HepG2 (cell line): ENCODE results near the gene ZNF772. TPM values are rescaled to one million over a fixed set of nuclear protein-coding genes. Genes with fewer than 3 reads are reported as not detected.

Source experiments
- ATAC-seq: fragments of 200-7000 bp; cut with Tn5 transposase; 3 replicates; pipeline ENCODE4 v1.9.1; 2020; ENCODE audit warnings: mild to moderate bottlenecking, moderate library complexity
- BruUV-seq: library from RNA; stranded (reverse); fragments of 400-500 nt; replicated peaks from 2 replicates; lab custom pipeline; 2021; lab: Mats Ljungman, UMichigan
- CTCF ChIA-PET: fragments of 300-600 bp; formaldehyde crosslinking; extraction: SDS; loops from one replicate; lab custom pipeline; 2021; ENCODE audit warnings: low total read pairs, inconsistent platforms, low intra/inter-chr PET ratio; lab: Yijun Ruan, JAX
- POLR2A ChIA-PET: fragments of 350-600 bp; sonication (Branson Sonifier 250); formaldehyde crosslinking; loops from one replicate; lab custom pipeline; 2020; ENCODE audit warnings: antibody characterized with exemption, inconsistent platforms; lab: Yijun Ruan, JAX
- DNase-seq: peaks from one replicate; pipeline ENCODE4 v3.0.0-alpha.2; 2015; ENCODE audit warnings: low spot score
- FAIRE-seq: peaks from 3 replicates; lab custom pipeline; 2011; peaks lifted over from hg19 to GRCh38; lab: Jason Lieb, UNC
- H2AFZ ChIP-seq: one replicate; pipeline ENCODE4 v1.6.1; 2011; ENCODE audit warnings: low read length, inconsistent platforms
- H3K27ac ChIP-seq: fragments of 300-600 bp; 3 replicates; pipeline ENCODE4 v1.8.0; 2011; ENCODE audit warnings: mixed run types, mild to moderate bottlenecking, mixed read lengths, low read length, inconsistent platforms; ENCODE audit not compliant: insufficient read depth; ENCODE audit errors: extremely low read length
- H3K27me3 ChIP-seq, 2 experiments: fragments of 200-600 bp in 1 of 2; 2 replicates in 1 of 2; 3 replicates in 1 of 2; pipeline versions ENCODE4 v1.6.0 to v1.8.0; 2011; ENCODE audit warnings: low read length in 2 of 2, mild to moderate bottlenecking in 2 of 2, moderate library complexity in 2 of 2, inconsistent platforms in 1 of 2; ENCODE audit not compliant: insufficient read depth in 2 of 2, control insufficient read depth in 1 of 2
- H3K36me3 ChIP-seq, 2 experiments: fragments of 200-600 bp in 1 of 2; replicated peaks in 1 of 2; 2 replicates in 1 of 2; 3 replicates in 1 of 2; pipeline versions ENCODE4 v1.5.1 to v1.8.0; 2011; ENCODE audit warnings: low read length in 2 of 2, inconsistent platforms in 1 of 2; ENCODE audit not compliant: insufficient read depth in 2 of 2, control insufficient read depth in 1 of 2
- H3K4me1 ChIP-seq: 2 replicates; pipeline ENCODE4 v1.5.1; 2012; ENCODE audit warnings: low read length, inconsistent platforms; ENCODE audit not compliant: insufficient read depth
- H3K4me2 ChIP-seq: 2 replicates; pipeline ENCODE4 v1.6.0; 2011; ENCODE audit warnings: low read depth, low read length, inconsistent platforms
- H3K4me3 ChIP-seq, 3 experiments: fragments of 200-600 bp in 1 of 3; sonication (generic), shearing (Covaris generic) in 1 of 3; replicated peaks in 1 of 3; 2 replicates each; pipeline ENCODE4 v1.5.1; 2011 to 2016; ENCODE audit warnings: low read length in 3 of 3, inconsistent platforms in 2 of 3, low read depth in 2 of 3, mild to moderate bottlenecking in 2 of 3, control low read depth in 1 of 3, mixed read lengths in 1 of 3; ENCODE audit not compliant: insufficient read depth in 1 of 3
- H3K79me2 ChIP-seq: one replicate; pipeline ENCODE4 v1.6.1; 2011; ENCODE audit warnings: low read length, inconsistent platforms; ENCODE audit not compliant: insufficient read depth
- H3K9ac ChIP-seq: 2 replicates; pipeline ENCODE4 v1.6.0; 2011; ENCODE audit warnings: mild to moderate bottlenecking, low read depth, low read length, inconsistent platforms; ENCODE audit not compliant: insufficient read depth
- H3K9me3 ChIP-seq: 2 replicates; pipeline ENCODE4 v1.5.1; 2012; ENCODE audit warnings: mild to moderate bottlenecking, low read length
- H4K20me1 ChIP-seq: 2 replicates; pipeline ENCODE4 v1.6.0; 2011; ENCODE audit warnings: inconsistent platforms, mild to moderate bottlenecking, low read length, moderate library complexity; ENCODE audit not compliant: insufficient read depth
- ELF4 ChIP-seq: sonication (generic); formaldehyde crosslinking; IDR thresholded peaks from 2 replicates; pipeline ENCODE4 v1.5.0; 2020; ENCODE audit warnings: missing genetic modification reagents, mild to moderate bottlenecking, moderate library complexity, borderline replicate concordance
- ISL2 ChIP-seq: sonication (generic); formaldehyde crosslinking; IDR thresholded peaks from 2 replicates; pipeline ENCODE4 v1.5.0; 2020; ENCODE audit warnings: missing genetic modification reagents
- KAT2B ChIP-seq: fragments of 150-350 bp; IDR thresholded peaks from 2 replicates; pipeline ENCODE4 v1.6.1; 2014; ENCODE audit warnings: low read depth, low read length, borderline replicate concordance
- LCORL ChIP-seq, 2 experiments: fragments of 450-650 bp in 1 of 2; sonication (generic) in 1 of 2; formaldehyde crosslinking in 1 of 2; IDR thresholded peaks; 2 replicates each; pipeline versions ENCODE4 v1.5.0 to v1.6.1; 2017 to 2020; ENCODE audit warnings: antibody characterized with exemption in 1 of 2, missing genetic modification reagents in 1 of 2
- NRL ChIP-seq: sonication (generic); formaldehyde crosslinking; IDR thresholded peaks from 2 replicates; pipeline ENCODE4 v1.5.0; 2020; ENCODE audit warnings: missing genetic modification reagents, mild to moderate bottlenecking, moderate library complexity, borderline replicate concordance
- PATZ1 ChIP-seq: sonication (generic); formaldehyde crosslinking; IDR thresholded peaks from 2 replicates; pipeline ENCODE4 v1.4.0; 2020; ENCODE audit warnings: missing genetic modification reagents
- RAD21 ChIP-seq: fragments of 450-650 bp; formaldehyde crosslinking; IDR thresholded peaks from 2 replicates; pipeline ENCODE4 v1.5.0; 2020; ENCODE audit warnings: mild to moderate bottlenecking
- RBM22 ChIP-seq: fragments of 200-400 bp; formaldehyde crosslinking; optimal IDR thresholded peaks from 2 replicates; pipeline ENCODE3; 2017; ENCODE audit warnings: mild to moderate bottlenecking, low read length, moderate library complexity
- RNF2 ChIP-seq: fragments of 450-650 bp; conservative IDR thresholded peaks from 2 replicates; pipeline ENCODE4 v1.6.1; 2016; ENCODE audit warnings: low read depth
- RXRB ChIP-seq: IDR thresholded peaks from 2 replicates; pipeline ENCODE4 v1.6.1; 2016; ENCODE audit warnings: borderline replicate concordance, missing genetic modification reagents, missing compliant biosample characterization
- TRAFD1 ChIP-seq: sonication (generic); formaldehyde crosslinking; IDR thresholded peaks from 2 replicates; pipeline ENCODE4 v1.5.1; 2020; ENCODE audit warnings: missing genetic modification reagents, mild to moderate bottlenecking, borderline replicate concordance
- ZBTB1 ChIP-seq: sonication (generic); formaldehyde crosslinking; IDR thresholded peaks from 2 replicates; pipeline ENCODE4 v1.4.0; 2020; ENCODE audit warnings: missing genetic modification reagents, borderline replicate concordance
- ZNF343 ChIP-seq: sonication (generic); formaldehyde crosslinking; IDR thresholded peaks from 2 replicates; pipeline ENCODE4 v1.4.0; 2020; ENCODE audit warnings: mild to moderate bottlenecking, missing genetic modification reagents
- ZNF468 ChIP-seq: sonication (generic); formaldehyde crosslinking; IDR thresholded peaks from 2 replicates; pipeline ENCODE4 v1.8.0; 2022; ENCODE audit warnings: mild to moderate bottlenecking, moderate library complexity, missing genetic modification reagents
- ZNF790 ChIP-seq: sonication (generic); formaldehyde crosslinking; IDR thresholded peaks from 2 replicates; pipeline ENCODE4 v1.8.0; 2022; ENCODE audit warnings: missing genetic modification reagents, mild to moderate bottlenecking, borderline replicate concordance
- ZNF891 ChIP-seq: sonication (generic); formaldehyde crosslinking; IDR thresholded peaks from 2 replicates; pipeline ENCODE4 v1.5.0; 2020; ENCODE audit warnings: mild to moderate bottlenecking, missing genetic modification reagents
- WGBS: methylation state at CpG from one replicate; pipeline ENCODE4 v1.1.6; 2017; ENCODE audit warnings: low lambda C conversion rate; 5-methylcytosine and 5-hydroxymethylcytosine counted together
- in situ Hi-C: cut with HindIII; loops from 2 replicates; pipeline ENCODE4 v1.10.0; 2017; ENCODE audit warnings: low pct_unique_long_range_greater_than_20kb; ENCODE audit not compliant: extremely low pct_ligation_motif_present
- intact Hi-C: fragments of 100-400 bp; cut with micrococcal nuclease; formaldehyde crosslinking; loops from one replicate; pipeline ENCODE4 v1.10.0; 2022; ENCODE audit not compliant: unreplicated experiment
- polyA plus RNA-seq, 8 experiments: library from polyadenylated mRNA; depleted of rRNA in 3 of 8; stranded (reverse) in 7 of 8; unstranded in 1 of 8; fragments of >200 nt; fragmentation: Illumina TruSeq in 4 of 8; extraction: Trizol in 4 of 8; gene quantifications; 2 replicates each; pipeline versions ENCODE4 v1.2.1 to v1.2.3, GENCODE V29; 2011 to 2016; ENCODE audit warnings: low read depth in 4 of 8, missing spikeins in 1 of 8, mixed read lengths in 1 of 8; ENCODE audit not compliant: insufficient read depth in 1 of 8
- total RNA-seq, 5 experiments: library from RNA; depleted of rRNA; stranded (reverse); fragments of >200 nt; fragmentation: Illumina TruSeq; extraction: Trizol; gene quantifications; 2 replicates each; pipeline ENCODE4 v1.2.3, GENCODE V29; 2016; ENCODE audit warnings: low read depth in 1 of 5
- TF ChIP-seq, protein P1 (sequence below): sonication (generic); formaldehyde crosslinking; conservative IDR thresholded peaks from 2 replicates; pipeline ENCODE4 v1.4.0; 2020; ENCODE audit warnings: missing genetic modification reagents
- TF ChIP-seq, protein P2 (sequence below): sonication (generic); formaldehyde crosslinking; IDR thresholded peaks from 2 replicates; pipeline ENCODE4 v1.4.0; 2020; ENCODE audit warnings: mild to moderate bottlenecking, missing genetic modification reagents

ZNF772 gene
- total and polyA plus RNA-seq, 2 of the 13 experiments (the other 11 are each of a cell fraction or from before 2014, with no cell fraction given) = 3.1 to 17.2 TPM

DNA sequence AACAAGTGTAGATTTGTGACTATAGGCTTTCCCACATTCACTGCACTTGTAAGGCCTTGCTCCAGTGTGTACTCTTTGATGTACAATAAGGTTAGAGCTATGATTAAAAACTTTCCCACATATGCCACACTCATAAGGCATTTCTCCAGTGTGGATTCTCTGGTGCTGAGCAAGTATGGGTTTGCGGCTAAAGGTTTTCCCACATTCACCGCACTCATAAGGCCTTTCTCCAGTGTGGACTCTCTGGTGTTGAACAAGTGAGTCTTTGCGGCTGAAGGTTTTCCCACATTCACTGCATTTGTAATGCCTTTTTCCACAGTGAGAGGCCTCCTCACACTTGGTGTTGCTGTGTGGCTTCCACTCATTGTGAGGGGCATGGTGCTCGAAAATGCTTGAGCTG is 3.7 kb downstream of the ZNF772 start (continued):
- TF ChIP-seq, protein P1, sequence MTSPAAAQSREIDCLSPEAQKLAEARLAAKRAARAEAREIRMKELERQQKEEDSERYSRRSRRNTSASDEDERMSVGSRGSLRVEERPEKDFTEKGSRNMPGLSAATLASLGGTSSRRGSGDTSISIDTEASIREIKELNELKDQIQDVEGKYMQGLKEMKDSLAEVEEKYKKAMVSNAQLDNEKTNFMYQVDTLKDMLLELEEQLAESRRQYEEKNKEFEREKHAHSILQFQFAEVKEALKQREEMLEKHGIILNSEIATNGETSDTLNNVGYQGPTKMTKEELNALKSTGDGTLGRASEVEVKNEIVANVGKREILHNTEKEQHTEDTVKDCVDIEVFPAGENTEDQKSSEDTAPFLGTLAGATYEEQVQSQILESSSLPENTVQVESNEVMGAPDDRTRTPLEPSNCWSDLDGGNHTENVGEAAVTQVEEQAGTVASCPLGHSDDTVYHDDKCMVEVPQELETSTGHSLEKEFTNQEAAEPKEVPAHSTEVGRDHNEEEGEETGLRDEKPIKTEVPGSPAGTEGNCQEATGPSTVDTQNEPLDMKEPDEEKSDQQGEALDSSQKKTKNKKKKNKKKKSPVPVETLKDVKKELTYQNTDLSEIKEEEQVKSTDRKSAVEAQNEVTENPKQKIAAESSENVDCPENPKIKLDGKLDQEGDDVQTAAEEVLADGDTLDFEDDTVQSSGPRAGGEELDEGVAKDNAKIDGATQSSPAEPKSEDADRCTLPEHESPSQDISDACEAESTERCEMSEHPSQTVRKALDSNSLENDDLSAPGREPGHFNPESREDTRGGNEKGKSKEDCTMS (CRISPR knock-in tag) = no peak
- TF ChIP-seq LCORL (IDR thresholded peaks at IDR 0.05) = no peak
- TF ChIP-seq LCORL (CRISPR knock-in tag; IDR thresholded peaks at IDR 0.05) = no peak
- TF ChIP-seq ELF4 (CRISPR knock-in tag) = no peak
- TF ChIP-seq RBM22 = no peak

GRCh38 chr19:57466489-57466888 is 10.9 kb downstream of the ZNF772 start:
- Histone ChIP-seq H3K27me3 (no peaks in the 10 kb centered on the region), H3K9me3 (no peaks in the 10 kb centered on the region), H3K4me3 (no peak overlapping the region), H3K9ac (no peak overlapping the region), H3K4me1 (no peaks in the 10 kb centered on the region), H2AFZ (no peak overlapping the region), H3K27ac (no peak overlapping the region), H4K20me1 (no peaks in the 10 kb centered on the region), H3K79me2 (peaks cover 5% of the 10 kb centered on the region), H3K4me2 (no peak overlapping the region), H3K36me3 (peaks cover 0 to 3% of the 10 kb centered on the region in 2 experiments; a peak in 2 of 5 replicates)
- no peak; the same call in 1 of the 3 replicates for ATAC-seq
- intact Hi-C loops (loop anchor here (5.0 kb wide), 1 partner anchor 436 kb away; no protein-coding TSS in a partner anchor), in situ Hi-C loops (no loop called here)
- no TSS peak for BruUV-seq
- WGBS = 100% methylated on average over 4 of the region's 5 CpGs
- no peak for DNase-seq
- FAIRE-seq = no peak
- ChIA-PET CTCF (interaction anchor here (1.3 kb wide), 1 partner anchor 688 kb away, joined by 6 read pairs; no protein-coding TSS in a partner anchor), POLR2A (no interaction called here)
- TF ChIP-seq TRAFD1 = no peak
- TF ChIP-seq ZNF790 = no peak
- TF ChIP-seq, protein P2, sequence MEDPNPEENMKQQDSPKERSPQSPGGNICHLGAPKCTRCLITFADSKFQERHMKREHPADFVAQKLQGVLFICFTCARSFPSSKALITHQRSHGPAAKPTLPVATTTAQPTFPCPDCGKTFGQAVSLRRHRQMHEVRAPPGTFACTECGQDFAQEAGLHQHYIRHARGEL (CRISPR knock-in tag) = no peak
- TF ChIP-seq ZBTB1 (CRISPR knock-in tag) = no peak
- TF ChIP-seq RAD21 (CRISPR knock-in tag) = no peak
- TF ChIP-seq NRL = no peak
- no peak for TF ChIP-seq ZNF343 (CRISPR knock-in tag)
- no peak for TF ChIP-seq ISL2 (CRISPR knock-in tag)
- no peak for TF ChIP-seq RNF2
- TF ChIP-seq PATZ1 = no peak
- TF ChIP-seq ZNF891 (CRISPR knock-in tag) = no peak
- TF ChIP-seq ZNF468 (CRISPR knock-in tag) = no peak
- no peak for TF ChIP-seq KAT2B
- no peak for TF ChIP-seq RXRB (CRISPR knock-in tag)
